GM19025 (cell line): ENCODE data around the gene TYK2.
"Not testable (repeated sequence)": the region's sequence is repeated elsewhere in the genome, so short reads cannot be mapped to it uniquely, and the experiment has no call there.

Experiments used
- ATAC-seq: cut with Tn5 transposase; IDR thresholded peaks from one replicate; pipeline ENCODE4 v1.9.1; 2021; ENCODE audit warnings: mild to moderate bottlenecking, low read depth, moderate library complexity; ENCODE audit not compliant: unreplicated experiment

TYK2 gene

DNA sequence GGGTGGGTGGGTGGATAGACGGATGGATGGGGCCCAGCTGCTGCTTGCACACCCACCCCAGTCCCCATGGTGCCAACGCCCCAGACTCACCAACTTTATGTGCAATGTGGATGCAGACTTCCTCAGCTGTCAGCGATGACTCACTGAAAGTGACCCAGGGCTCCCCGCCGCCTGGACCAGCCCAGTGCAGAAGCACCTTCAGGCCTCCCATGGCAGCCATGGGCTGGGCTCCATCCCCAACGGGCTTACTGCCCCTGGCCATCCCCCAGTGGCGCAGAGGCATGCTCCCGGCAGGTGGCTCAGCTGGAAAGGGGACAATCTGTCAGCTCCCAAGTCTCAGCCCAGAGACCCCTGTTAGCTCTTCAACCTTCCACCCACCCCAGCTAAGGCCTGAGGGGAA is 2.2 kb downstream of the TYK2 start:
- ATAC-seq = no peak

GRCh38 chr19:10377140-10377640 is 3.2 kb downstream of the TYK2 start:
- not testable (repeated sequence) for ATAC-seq

- no peak for ATAC-seq
Observed at GRCh38 chr19:10374931-10375330, 5.4 kb downstream of the TYK2 start.

DNA sequence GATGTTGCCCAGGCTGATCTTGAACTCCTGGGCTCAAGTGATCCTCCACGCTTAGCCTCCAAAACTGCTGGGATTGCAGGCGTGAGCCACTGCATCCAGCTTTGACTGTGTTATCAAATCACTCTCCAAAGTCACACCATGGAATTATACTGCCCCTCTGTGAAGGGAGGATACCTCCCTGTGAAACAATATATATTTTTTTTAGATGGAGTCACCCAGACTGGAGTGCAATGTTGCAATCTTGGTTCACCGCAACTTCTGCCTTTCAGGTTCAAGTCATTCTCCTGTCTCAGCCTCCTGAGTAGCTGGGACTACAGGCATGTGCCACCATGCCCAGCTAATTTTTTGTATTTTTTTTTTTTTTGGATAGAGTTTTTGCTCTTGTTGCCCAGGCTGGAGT is 7.7 kb downstream of the TYK2 start:
- no peak for ATAC-seq

DNA sequence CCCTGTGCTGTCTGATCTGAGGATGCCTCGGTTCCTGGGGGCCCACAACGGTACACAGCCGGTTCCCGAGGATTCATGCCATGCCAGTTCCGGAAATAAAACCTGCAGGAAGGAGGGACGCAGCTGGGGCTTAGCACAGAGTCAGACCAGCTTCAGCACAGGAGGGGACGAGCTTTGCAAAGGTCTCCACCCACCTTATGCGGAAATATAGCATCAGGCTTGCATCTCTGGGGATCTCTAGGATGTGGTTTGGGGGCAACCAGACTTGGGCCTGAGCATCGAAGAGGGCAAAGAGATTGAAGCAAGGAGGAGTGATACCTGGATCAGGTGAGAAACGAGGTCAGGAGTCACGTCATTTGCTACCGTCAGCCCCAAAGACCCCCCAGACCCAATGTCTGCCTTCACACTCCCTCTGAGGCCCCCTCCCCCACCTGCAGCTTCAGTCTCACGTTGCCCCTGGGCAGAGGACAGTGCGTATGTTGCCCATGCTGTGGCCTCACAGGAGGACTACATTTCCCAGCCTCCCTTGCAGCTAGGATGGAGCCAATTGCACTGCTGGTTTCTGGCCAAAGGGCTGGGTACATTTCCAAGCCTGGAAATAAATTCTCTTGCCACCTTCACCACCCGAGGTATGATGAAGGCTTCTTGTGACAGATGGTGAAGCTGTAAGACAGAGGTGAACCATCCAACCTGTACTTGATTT is 12.1 kb downstream of the TYK2 start:
- no peak for ATAC-seq

GRCh38 chr19:10366950-10367512 is 13.3 kb downstream of the TYK2 start:
- ATAC-seq = not testable (repeated sequence)

- ATAC-seq = no peak
Observed at GRCh38 chr19:10365518-10365917, 14.9 kb downstream of the TYK2 start.

- ATAC-seq = no peak
Observed at GRCh38 chr19:10364644-10365043, 15.7 kb downstream of the TYK2 start.

DNA sequence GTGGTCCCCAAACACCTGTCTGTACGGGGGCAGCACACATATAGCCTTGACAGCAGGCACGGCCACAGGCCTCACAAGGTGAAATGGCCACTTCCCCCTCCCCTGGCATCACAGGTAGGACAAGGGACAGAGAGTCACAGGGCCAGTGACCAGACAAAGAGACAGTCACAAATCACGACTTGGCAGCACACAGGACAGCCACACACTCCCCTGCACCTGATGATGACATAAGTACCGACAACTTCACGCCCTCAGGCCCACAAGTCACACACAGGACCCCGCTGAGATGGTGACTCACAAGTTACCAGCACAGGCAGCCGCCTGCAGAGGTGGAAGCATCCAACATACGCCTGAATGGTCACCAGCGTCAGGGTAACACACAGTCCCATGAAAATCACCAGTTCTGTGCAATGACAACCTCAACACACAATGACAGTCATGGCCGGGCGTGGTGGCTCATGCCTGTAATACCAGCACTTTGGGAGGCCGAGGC is 16.5 kb downstream of the TYK2 start:
- no peak for ATAC-seq

GRCh38 chr19:10362259-10362658 is 18.1 kb downstream of the TYK2 start:
- no peak for ATAC-seq

GRCh38 chr19:10361569-10362011 is 18.8 kb downstream of the TYK2 start:
- ATAC-seq = no peak

DNA sequence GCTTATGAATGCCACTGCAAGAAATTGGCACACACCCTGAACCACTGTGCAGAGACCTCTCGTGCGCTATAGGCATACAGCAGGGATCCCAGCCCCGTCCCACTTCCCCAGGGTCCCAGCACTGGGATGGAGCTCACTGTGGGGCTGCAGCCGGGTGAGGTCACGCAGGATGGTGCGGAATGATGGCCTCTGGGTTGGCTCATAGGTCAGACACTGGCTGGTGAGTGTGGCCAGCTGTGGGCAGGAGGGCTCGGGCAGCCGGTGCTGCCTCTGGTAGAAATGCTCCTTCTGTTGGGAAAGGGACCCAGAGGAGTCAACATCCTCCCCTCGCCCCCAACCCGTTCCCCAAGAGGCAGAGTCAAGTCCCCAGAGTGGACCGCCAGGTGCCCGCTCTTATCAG is 23.9 kb downstream of the TYK2 start:
- ATAC-seq = no peak

DNA sequence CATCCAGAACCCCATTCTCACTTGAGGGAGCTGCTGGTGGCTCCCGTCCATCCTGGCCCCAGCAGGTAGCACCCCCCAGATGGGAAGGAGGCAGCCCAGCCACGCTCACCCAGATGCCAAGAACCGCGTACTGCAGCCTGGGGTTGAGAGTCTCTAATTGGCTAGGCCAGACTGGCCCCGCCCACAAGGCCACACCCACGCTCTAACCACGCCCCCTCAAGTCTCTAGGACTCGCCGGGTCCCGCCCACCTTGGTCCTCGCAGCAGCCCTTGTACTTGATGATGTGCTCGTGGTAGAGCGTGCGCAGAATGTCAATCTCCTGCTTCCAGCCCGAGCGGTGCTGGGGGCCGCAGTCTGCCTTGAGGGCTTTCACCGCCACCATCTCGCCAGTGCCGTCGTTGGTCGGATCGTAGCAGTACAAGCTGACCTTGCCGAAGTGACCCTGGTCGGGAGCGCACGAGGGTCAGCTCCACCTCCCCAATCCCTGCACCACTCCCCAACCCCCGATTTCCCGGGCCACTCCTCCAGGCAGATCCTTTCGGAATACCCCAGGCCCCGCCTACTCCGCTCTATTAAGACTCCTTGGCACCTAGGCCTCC is 26.5 kb downstream of the TYK2 start:
- no peak for ATAC-seq

GRCh38 chr19:10352764-10353671 is 27.4 kb downstream of the TYK2 start:
- no peak for ATAC-seq

- ATAC-seq = no peak
Observed at GRCh38 chr19:10346509-10346908, 33.9 kb downstream of the TYK2 start.

DNA sequence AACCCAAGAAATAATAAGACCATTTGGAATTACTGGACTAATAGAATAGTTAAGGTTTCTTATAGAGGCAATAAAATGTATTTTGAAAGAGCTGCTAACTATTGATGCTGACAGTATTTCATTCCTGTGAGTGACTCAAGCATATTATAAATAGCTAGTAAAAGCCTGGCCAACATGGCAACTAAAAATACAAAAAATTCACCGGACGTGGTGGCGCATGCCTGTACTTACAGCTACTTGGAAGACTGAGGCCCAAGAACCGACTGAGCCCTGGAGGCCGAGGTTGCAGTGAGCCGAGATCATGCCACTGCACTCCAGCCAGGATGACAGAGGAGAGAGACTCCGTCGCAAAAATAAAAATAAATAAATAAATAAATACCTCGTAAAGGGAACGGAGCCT is 35.6 kb downstream of the TYK2 start:
- no peak for ATAC-seq

DNA sequence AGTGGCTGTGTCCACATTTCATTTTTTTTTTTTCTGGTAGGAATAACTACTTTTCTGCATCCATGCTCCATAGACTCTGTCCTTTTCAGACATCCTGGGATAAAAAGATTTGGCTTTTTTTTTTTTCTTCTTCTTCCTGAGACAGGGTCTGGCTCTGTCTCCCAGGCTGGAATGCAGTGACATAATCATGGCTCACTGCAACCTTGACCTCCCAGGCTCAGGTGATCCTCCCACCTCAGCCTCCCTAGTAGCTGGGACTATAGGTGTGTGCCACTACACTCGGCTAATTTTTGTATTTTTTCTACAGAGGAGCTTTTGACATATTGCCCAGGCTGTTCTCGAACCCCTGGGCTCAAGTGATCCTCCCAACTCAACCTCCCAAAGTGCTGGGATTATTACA is 36.9 kb downstream of the TYK2 start:
- no peak for ATAC-seq

- ATAC-seq = no peak
Observed at GRCh38 chr19:10339977-10340376, 40.4 kb downstream of the TYK2 start.

DNA sequence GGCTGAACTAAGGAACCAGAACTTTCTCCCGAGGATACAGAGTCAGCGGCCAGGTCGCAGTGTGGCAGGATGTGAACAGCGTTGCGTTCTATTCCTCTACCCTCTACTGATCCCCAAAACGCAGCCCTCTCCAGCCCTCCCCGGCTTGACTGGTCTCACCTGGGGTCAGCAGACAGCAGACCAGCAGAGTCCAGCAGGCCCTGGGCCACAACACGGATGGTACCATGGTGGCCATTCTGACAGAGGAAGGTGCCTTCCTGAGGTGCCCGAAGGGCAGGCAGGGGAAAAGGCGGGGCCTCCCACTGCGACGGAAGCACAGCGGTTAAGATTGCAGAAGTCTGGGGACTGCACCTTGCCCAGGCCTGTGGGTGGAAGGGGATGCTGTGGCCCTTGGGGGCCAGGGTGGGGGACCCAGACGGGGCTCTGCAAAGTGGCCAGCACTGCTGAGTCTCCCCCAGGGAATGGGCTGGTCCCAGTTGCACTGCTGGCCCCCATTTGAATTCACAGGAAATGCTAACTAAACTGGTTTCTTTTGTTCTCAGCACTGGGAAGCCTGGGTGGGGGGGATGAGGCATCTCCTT is 40.9 kb downstream of the TYK2 start, which contains the start of gene ICAM3:
TSS of gene ICAM3 (minus strand) at position 245 of the 581 bp plus-strand sequence. CDS start at position 235, 10 bp downstream.
- peak; percentile 67 for ATAC-seq

GRCh38 chr19:10338940-10339339 is 41.4 kb downstream of the TYK2 start:
- ATAC-seq = no peak
